ENCODE results near the gene FBXO21.

- TF ChIP-seq CTCF (IDR thresholded peaks at IDR 0.05) (no peak), ZFX (IDR thresholded peaks at IDR 0.05; ENCODE audit: borderline replicate concordance) (no peak)
Observed at GRCh38 chr12:117126335-117126734, 63.9 kb downstream of the FBXO21 start.

Measured in 22Rv1 (cell line).